ENCODE measurements around the gene GAS2L2. TPM values are rescaled to one million over a fixed set of nuclear protein-coding genes. Genes with fewer than 3 reads are reported as not detected.

Gene GAS2L2
- total RNA-seq, 1 experiment from 2014 or later: not detected

GRCh38 chr17:35745246-35745645, 7.8 kb downstream of the GAS2L2 start:
- H3K4me1 Mint-ChIP-seq (ENCODE audit: low read depth, unreplicated experiment): no peaks in the 10 kb centered on the region
- CTCF ChIA-PET: no interaction called here
- TF ChIP-seq CTCF (IDR thresholded peaks at IDR 0.05; ENCODE audit: unreplicated experiment): no peak
- no TSS peak for BruUV-seq (replicated peaks)
- H3K9me3 Mint-ChIP-seq (ENCODE audit: low read depth, unreplicated experiment): no peaks in the 10 kb centered on the region
- peaks cover 2% of the 10 kb centered on the region for H3K36me3 Mint-ChIP-seq (ENCODE audit: insufficient read depth, unreplicated experiment)
- intact Hi-C loops (cut with micrococcal nuclease; ENCODE audit: unreplicated experiment): loop anchor here (5.0 to 10.0 kb wide), 2 partner anchors 430 to 573 kb away; no protein-coding TSS in a partner anchor
- H3K4me3 Mint-ChIP-seq (ENCODE audit: low read depth, unreplicated experiment): no peak overlapping the region
- H3K27ac Mint-ChIP-seq (ENCODE audit: unreplicated experiment): no peak overlapping the region
- no peak for DNase-seq
- H3K27me3 Mint-ChIP-seq (ENCODE audit: unreplicated experiment): peaks cover 82% of the 10 kb centered on the region

- no peaks in the 10 kb centered on the region for H3K4me1 Mint-ChIP-seq (ENCODE audit: low read depth, unreplicated experiment)
- H3K36me3 Mint-ChIP-seq (ENCODE audit: insufficient read depth, unreplicated experiment): no peaks in the 10 kb centered on the region
- H3K27me3 Mint-ChIP-seq (ENCODE audit: unreplicated experiment): peaks cover 82% of the 10 kb centered on the region
- CTCF ChIA-PET: no interaction called here
- no peak overlapping the region for H3K4me3 Mint-ChIP-seq (ENCODE audit: low read depth, unreplicated experiment)
- intact Hi-C loops (cut with micrococcal nuclease; ENCODE audit: unreplicated experiment): loop anchor here (5.0 to 10.0 kb wide), 2 partner anchors 430 to 573 kb away; no protein-coding TSS in a partner anchor
- no peaks in the 10 kb centered on the region for H3K9me3 Mint-ChIP-seq (ENCODE audit: low read depth, unreplicated experiment)
- no peak for TF ChIP-seq CTCF (IDR thresholded peaks at IDR 0.05; ENCODE audit: unreplicated experiment)
- no peak overlapping the region for H3K27ac Mint-ChIP-seq (ENCODE audit: unreplicated experiment)
- BruUV-seq (replicated peaks): no TSS peak
- no peak for DNase-seq
These were observed 8.2 kb downstream of the GAS2L2 start for GRCh38 chr17:35744830-35745229.

- DNase-seq: peak; percentile 30
- H3K4me3 Mint-ChIP-seq (ENCODE audit: low read depth, unreplicated experiment): no peak overlapping the region
- H3K4me1 Mint-ChIP-seq (ENCODE audit: low read depth, unreplicated experiment): no peaks in the 10 kb centered on the region
- peaks cover 82% of the 10 kb centered on the region for H3K27me3 Mint-ChIP-seq (ENCODE audit: unreplicated experiment)
- H3K9me3 Mint-ChIP-seq (ENCODE audit: low read depth, unreplicated experiment): no peaks in the 10 kb centered on the region
- CTCF ChIA-PET: no interaction called here
- H3K27ac Mint-ChIP-seq (ENCODE audit: unreplicated experiment): no peak overlapping the region
- TF ChIP-seq CTCF (IDR thresholded peaks at IDR 0.05; ENCODE audit: unreplicated experiment): no peak
- no peaks in the 10 kb centered on the region for H3K36me3 Mint-ChIP-seq (ENCODE audit: insufficient read depth, unreplicated experiment)
- intact Hi-C loops (cut with micrococcal nuclease; ENCODE audit: unreplicated experiment): loop anchor here (10.0 kb wide), 1 partner anchor 429 kb away; no protein-coding TSS in a partner anchor
- no TSS peak for BruUV-seq (replicated peaks)
These were observed 9.3 kb downstream of the GAS2L2 start for GRCh38 chr17:35743626-35744328.

- Mint-ChIP-seq H3K4me3 (ENCODE audit: low read depth, unreplicated experiment) (no peak overlapping the region), H3K9me3 (ENCODE audit: low read depth, unreplicated experiment) (no peaks in the 10 kb centered on the region), H3K27me3 (ENCODE audit: unreplicated experiment) (peaks cover 78% of the 10 kb centered on the region), H3K4me1 (ENCODE audit: low read depth, unreplicated experiment) (no peaks in the 10 kb centered on the region), H3K27ac (ENCODE audit: unreplicated experiment) (no peak overlapping the region), H3K36me3 (ENCODE audit: insufficient read depth, unreplicated experiment) (no peaks in the 10 kb centered on the region)
- TF ChIP-seq CTCF (IDR thresholded peaks at IDR 0.05; ENCODE audit: unreplicated experiment): no peak
- no TSS peak for BruUV-seq (replicated peaks)
- CTCF ChIA-PET: no interaction called here
- DNase-seq: no peak
- intact Hi-C loops (cut with micrococcal nuclease; ENCODE audit: unreplicated experiment): loop anchor here (10.0 kb wide), 1 partner anchor 428 kb away; no protein-coding TSS in a partner anchor
These were observed 10.1 kb downstream of the GAS2L2 start for GRCh38 chr17:35742896-35743477.
